DMS53 treated with DMSO at 0.1 percent for 48 hours (cell line): ENCODE measurements around the gene MTMR3.

Source experiments
- DNase-seq: peaks from one replicate; lab custom pipeline; 2025; ENCODE audit not compliant: unreplicated experiment; lab: John Stamatoyannopoulos, UW

Gene MTMR3

DNA sequence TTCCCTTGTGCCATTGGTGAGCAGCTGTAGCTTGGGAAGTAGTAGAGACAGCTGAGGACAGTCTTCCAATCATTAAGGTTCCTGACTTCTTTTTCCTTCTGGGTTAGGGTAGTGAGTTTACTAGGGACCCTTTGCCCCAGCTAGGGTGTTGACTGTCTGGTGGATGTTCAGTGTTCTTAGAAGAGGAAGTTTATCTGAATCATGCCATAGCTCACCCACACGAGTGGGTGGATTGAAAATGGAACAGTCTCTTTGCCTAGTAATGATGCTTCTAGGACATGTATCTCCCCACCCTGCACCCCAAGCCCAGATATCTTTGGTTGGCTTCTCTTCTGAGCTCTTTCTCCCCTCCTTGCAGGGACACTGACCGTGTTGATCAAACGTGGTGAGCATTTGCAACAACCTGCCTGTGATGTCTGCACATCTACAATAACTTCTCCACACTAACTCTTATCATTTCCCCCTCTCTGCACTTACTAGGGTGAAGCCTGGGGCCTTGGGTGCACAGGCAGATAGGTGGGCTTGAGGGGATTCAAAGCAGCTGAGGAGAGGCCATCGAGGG, 140.2 kb downstream of the MTMR3 start:
- no peak for DNase-seq

DNA sequence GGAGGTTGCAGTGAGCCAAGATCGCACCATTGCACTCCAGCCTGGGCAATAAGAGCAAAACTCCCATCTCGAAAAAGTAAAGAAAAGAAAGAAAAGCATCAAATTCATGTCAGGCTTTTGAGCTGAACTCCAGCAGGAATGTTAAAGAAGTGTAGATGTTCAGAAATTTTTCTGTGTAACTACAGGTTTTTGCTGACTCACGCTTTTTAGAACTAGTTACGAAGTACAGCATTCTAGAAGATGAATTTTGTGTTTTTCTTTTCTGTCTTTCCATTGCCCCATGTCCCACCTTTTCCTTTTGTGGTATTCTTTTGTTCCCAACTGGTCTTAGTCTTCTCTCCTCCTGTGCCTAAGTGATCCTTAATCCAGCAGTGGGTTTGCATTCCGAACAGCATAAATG, 141.3 kb downstream of the MTMR3 start:
- no peak for DNase-seq

- DNase-seq = no peak
Measured at GRCh38 chr22:30025221-30025620, 142.2 kb downstream of the MTMR3 start.

- DNase-seq = no peak
Measured at GRCh38 chr22:30026756-30027155, 143.8 kb downstream of the MTMR3 start.

DNA sequence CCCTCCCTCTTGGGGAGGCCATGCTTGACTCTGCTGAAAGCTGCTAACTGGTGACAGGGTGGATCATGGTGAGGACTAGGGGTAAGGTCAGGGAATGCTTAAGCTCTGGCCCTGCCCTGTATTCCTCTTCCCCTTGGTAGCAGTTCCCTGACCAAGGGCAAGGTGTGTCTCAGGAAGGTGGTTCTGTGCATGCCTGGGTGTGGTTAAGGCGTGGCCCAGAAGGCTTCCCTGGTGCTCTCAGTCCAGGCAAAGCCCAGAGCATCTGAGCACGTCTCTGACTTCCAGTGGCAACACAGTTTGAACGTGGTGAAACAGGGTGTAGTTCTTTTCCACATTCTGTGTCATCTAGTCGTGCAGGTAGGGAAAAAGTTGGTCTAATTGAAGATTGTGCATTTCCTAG, 144.2 kb downstream of the MTMR3 start:
- no peak for DNase-seq

DNA sequence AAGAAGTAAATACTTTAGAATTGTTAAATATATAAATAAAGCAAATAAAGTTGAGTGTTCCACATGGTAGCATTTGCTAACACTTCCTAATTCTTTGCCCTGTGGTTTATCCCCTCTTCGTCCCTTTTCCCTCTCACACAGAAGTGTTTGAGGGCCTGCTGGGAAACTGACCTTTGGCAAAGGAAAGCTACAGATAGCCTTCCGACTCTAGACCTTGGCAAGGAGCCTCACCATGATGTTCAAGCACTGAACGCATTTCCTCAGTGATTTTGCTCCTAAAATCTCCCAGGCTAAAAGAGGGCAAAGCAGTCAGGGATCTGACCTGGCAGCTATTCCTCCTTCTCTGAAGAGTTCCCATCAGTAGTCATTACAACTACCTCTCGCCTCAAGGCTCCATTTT, 144.8 kb downstream of the MTMR3 start:
- DNase-seq = no peak

- DNase-seq = no peak
Measured at GRCh38 chr22:30028731-30029130, 145.8 kb downstream of the MTMR3 start.

DNA sequence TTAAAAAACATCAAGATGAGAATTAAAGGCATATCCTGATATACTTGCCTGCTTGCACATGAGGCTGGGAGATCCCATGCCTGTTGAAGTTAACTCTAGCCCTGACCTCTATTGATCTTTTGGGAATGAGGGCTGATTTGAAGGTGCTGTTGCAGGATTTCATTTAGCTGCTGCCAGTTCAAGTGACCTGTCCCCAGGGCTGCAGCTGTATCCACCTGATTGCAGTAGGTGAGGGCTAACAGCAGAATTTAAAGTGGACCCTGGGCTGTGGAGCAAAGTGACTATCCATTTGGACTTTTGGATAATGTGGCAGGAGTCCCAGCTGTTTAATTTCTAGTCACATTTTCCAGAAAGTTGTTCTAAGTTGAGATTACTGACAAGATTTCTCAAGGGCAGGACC, 146.5 kb downstream of the MTMR3 start:
- no peak for DNase-seq

- DNase-seq = no peak
Measured at GRCh38 chr22:30030329-30030728, 147.4 kb downstream of the MTMR3 start.

DNA sequence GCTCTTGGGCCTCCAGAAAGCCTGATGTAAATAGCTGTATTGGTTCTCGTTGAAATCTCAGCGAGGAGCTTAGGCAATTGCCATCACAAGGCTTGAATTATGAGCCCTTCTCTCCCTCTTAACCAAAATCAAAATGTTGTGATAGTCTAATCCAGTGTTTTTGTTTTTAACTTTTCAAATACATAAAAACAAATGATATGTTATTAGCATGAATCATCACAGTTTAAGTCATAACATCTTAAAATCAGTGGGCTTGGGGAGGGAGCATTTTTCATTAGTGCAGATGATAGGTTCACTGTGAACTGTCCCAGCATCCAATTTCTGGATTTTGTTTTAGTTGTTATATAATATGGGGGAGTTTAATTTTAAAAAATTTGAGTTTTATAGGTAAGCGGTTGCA, 148.4 kb downstream of the MTMR3 start:
- DNase-seq = no peak

GRCh38 chr22:30031764-30032455, 148.9 kb downstream of the MTMR3 start:
- no peak for DNase-seq

- no peak for DNase-seq
Measured at GRCh38 chr22:30033137-30033536, 150.2 kb downstream of the MTMR3 start.

GRCh38 chr22:30033901-30034300, 150.9 kb downstream of the MTMR3 start:
- DNase-seq = no peak

DNA sequence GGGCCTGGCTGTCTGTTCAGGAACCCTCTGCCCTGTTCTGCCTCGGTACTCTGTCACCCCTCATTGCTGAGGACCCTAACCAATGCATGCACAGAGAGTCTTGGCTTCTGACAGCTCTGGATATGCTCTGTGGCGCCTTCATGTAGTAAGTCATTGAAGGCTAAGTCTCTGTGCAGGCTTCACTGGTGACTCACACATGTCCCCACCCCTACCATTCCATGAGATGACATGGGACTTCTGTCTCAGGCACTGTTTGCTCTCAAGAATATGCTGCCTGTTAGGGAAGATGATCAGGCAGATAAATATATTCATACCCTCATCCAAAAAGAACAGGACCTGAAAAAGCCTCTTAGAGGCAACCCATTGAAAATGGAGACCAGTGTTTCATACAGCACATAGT, 153.7 kb downstream of the MTMR3 start:
- no peak for DNase-seq

- no peak for DNase-seq
Measured at GRCh38 chr22:30038219-30038618, 155.2 kb downstream of the MTMR3 start.

DNA sequence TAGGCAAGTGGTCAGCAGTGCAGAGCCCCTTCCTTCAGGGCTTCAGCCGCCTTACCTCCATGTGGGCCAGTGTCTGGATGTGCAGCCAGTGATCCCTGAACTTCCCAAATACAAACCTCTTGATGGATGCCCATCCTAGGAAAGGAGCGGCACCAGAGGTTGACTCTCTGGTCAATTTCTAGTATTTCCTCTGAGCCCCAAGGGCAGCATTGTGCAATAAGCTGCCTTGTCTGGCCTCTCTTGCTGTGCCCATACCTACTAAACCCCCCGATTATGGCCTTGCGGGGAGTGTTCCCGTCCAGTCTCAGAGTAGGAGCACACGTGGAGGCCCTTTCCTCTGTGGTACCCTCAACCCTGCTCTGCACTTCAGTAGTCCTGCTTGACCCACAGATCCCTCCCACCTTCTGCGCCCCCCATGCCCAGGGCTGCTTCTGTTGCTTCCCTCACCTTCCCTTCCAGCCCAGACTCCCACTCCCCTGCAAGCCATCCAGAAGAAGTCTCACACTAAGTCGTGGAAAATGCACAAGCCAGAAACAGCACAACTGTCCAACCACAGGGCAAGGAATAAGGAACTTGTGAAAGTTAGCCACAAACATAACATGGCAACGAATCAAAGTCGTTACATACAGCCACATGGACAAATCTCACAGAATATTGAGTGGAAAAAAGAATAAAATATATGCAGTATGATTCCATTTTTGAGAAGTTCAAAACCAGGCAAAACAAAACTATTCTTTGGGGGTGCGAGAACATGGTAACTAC, 157.7 kb downstream of the MTMR3 start:
- no peak for DNase-seq

DNA sequence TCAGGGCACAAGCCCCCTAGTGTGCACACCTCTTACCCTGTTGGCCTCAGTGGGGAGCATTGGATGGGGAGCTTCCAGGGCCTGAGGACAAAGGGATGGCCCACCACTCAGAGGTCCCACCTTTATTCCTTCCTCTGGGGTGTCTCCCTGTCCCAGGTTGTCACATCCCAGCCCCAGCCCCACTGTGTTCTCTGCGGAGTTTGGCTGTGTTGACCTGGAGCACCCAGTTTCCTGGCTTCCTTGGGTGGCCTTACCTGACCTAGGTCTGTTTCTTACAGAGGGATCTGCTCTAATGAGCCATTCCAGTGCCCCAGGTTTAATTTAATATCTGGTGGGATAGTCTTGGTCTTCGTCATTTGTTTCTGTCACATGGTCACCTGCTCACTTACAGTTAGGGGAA, 158.5 kb downstream of the MTMR3 start:
- no peak for DNase-seq

GRCh38 chr22:30041881-30042280, 158.9 kb downstream of the MTMR3 start:
- no peak for DNase-seq

DNA sequence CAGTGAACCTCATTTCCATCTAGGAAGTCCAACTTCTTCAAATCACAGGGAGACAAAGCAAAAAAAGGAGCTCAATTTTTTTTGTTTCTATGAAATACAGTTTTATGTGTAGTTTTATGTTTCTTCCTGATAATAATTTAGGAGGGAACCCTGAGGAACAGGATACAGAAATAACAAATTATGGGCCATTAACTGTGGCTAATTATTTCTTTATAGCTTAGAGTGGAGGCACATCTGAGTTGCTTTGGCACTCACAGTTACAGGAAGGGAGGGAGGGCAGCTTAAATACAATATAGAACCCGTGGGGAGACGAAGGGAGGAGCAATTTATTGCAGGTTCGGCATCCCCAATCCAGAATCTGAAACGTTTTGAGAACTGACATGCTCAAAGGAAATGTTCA, 160.2 kb downstream of the MTMR3 start:
- DNase-seq = no peak

DNA sequence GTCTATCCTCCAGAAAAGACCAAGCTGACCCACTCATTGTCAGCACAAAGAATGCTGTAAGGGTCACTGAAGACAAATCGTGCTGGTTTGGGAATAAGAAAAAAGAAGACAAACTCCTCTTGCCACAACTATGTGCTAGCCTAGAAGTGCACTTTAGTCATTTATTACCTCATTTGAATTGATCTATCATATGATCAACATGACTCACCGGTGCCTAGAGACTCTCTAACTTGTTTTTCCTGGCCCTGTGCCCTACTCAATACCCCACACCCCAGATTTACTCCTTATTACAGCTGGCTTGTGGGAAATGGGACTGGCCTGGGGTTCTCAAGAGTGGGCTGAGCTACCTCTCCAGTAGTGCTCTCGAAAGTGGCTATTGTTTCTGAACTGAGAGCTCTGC, 161.4 kb downstream of the MTMR3 start:
- DNase-seq = peak; percentile 0

DNA sequence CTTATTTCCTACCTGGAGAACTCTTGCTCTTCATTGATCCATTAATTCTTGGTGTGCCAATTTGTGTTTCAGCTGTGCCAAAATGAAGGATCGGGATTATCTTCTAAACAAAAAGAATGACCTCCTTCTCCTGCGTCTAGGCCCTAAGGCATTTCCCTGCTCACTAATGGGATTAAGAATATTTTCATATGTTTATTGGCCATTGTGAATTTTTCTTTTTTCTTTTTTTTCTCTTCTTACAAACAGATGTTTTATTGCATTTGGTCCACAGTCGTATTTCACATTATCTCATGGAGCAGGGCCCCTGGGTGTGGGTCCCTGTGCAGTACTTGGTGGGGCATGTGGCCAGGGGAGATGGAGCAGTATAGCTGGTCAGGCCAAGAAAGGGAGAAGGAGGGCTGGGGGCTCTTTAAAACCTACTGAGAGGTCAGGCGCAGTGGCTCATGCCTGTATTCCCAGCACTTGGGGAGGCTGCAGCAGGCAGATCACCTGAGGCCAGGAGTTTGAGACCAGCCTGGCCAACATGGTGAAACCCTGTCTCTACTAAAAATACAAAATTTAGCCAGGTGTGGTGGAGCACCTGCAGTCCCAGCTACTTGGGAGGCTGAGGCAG, 162.0 kb downstream of the MTMR3 start:
- no peak for DNase-seq

DNA sequence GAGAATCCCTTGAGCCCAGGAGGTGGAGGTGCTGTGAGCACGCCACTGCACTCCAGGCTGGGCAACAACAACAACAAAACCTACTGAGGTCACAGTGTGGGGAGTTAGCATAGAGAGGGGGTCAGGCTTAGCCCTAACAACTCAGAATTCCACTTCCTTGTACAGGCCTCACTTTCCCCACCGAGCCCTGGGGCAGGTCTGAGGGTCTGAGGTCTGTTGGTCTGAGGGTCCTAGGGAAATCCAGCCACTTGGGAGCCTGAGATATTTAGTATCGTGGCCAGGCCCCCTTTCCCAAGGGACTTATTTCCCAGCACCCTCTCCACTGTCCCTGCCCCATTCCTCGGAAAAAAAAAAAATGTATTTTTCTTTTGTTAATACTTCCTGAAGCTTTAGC, 162.5 kb downstream of the MTMR3 start:
- DNase-seq = no peak
